ENCODE measurements around the gene FUT6.

- TF ChIP-seq, protein P1, sequence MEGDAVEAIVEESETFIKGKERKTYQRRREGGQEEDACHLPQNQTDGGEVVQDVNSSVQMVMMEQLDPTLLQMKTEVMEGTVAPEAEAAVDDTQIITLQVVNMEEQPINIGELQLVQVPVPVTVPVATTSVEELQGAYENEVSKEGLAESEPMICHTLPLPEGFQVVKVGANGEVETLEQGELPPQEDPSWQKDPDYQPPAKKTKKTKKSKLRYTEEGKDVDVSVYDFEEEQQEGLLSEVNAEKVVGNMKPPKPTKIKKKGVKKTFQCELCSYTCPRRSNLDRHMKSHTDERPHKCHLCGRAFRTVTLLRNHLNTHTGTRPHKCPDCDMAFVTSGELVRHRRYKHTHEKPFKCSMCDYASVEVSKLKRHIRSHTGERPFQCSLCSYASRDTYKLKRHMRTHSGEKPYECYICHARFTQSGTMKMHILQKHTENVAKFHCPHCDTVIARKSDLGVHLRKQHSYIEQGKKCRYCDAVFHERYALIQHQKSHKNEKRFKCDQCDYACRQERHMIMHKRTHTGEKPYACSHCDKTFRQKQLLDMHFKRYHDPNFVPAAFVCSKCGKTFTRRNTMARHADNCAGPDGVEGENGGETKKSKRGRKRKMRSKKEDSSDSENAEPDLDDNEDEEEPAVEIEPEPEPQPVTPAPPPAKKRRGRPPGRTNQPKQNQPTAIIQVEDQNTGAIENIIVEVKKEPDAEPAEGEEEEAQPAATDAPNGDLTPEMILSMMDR (conservative IDR thresholded peaks at IDR 0.05; ENCODE audit: low read length) = no peak
- no peak for TF ChIP-seq EZH2phosphoT487 (IDR thresholded peaks at IDR 0.05; ENCODE audit: borderline replicate concordance, low read depth, low read length)
Measured at GRCh38 chr19:5820785-5821184, 18.7 kb downstream of the FUT6 start.
